Measurements from ENCODE around the gene RAC3.

GRCh38 chr17:82031885-82032627 is 578 bp downstream of the RAC3 start:
- TF ChIP-seq CTCF (IDR thresholded peaks at IDR 0.05 in 8 of 11, conservative IDR thresholded peaks at IDR 0.05 in 3 of 11), result no peak
- no peak for TF ChIP-seq POLR2A (IDR thresholded peaks at IDR 0.05)
